ENCODE results near the gene EPB41L4B.

- TF ChIP-seq CTCF (IDR thresholded peaks at IDR 0.05) (no peak), POLR2AphosphoS5 (IDR thresholded peaks at IDR 0.05) (no peak), POLR2A (IDR thresholded peaks at IDR 0.05) (no peak)
Measured at GRCh38 chr9:109238125-109238524, 82.7 kb downstream of the EPB41L4B start.
